H9 (cell line): Measurements from ENCODE around the gene RNLS. TPM values are rescaled to one million over a fixed set of nuclear protein-coding genes. Genes with fewer than 3 reads are reported as not detected.

Source experiments
- DNase-seq: peaks from one replicate; pipeline ENCODE4 v3.0.0-alpha.2; 2017
- H2AFZ ChIP-seq: one replicate; pipeline ENCODE4 v1.6.1; 2013; ENCODE audit warnings: mild to moderate bottlenecking, low read length, control low read depth, moderate library complexity
- H2AK5ac ChIP-seq: 2 replicates; pipeline ENCODE4 v1.6.1; 2013; ENCODE audit warnings: low read length, control low read depth, mixed read lengths; ENCODE audit not compliant: insufficient read length
- H2BK120ac ChIP-seq: one replicate; pipeline ENCODE4 v1.6.1; 2013; ENCODE audit warnings: low read depth, mild to moderate bottlenecking, low read length, control low read depth, inconsistent platforms; ENCODE audit not compliant: poor library complexity, severe bottlenecking
- H2BK12ac ChIP-seq: 2 replicates; pipeline ENCODE4 v1.6.1; 2013; ENCODE audit warnings: low read length, control low read depth, mixed read lengths, low read depth; ENCODE audit not compliant: insufficient read length
- H2BK15ac ChIP-seq: 2 replicates; pipeline ENCODE4 v1.6.1; 2013; ENCODE audit warnings: low read depth, low read length, control low read depth
- H2BK20ac ChIP-seq: one replicate; pipeline ENCODE4 v1.6.1; 2013; ENCODE audit warnings: low read depth, mild to moderate bottlenecking, low read length, control low read depth, inconsistent platforms; ENCODE audit not compliant: poor library complexity, severe bottlenecking
- H2BK5ac ChIP-seq: 2 replicates; pipeline ENCODE4 v1.6.1; 2013; ENCODE audit warnings: low read length, control low read depth, mixed read lengths; ENCODE audit not compliant: insufficient read length
- H3K14ac ChIP-seq: 2 replicates; pipeline ENCODE4 v1.6.1; 2013; ENCODE audit warnings: low read length, control low read depth; ENCODE audit not compliant: insufficient read depth
- H3K18ac ChIP-seq: 2 replicates; pipeline ENCODE4 v1.6.1; 2013; ENCODE audit warnings: low read depth, mild to moderate bottlenecking, mixed read lengths, low read length, control low read depth; ENCODE audit not compliant: insufficient read length
- H3K23ac ChIP-seq: 2 replicates; pipeline ENCODE4 v1.6.1; 2013; ENCODE audit warnings: low read length, control low read depth, mixed read lengths, low read depth; ENCODE audit not compliant: insufficient read length
- H3K23me2 ChIP-seq: 2 replicates; pipeline ENCODE4 v1.6.1; 2013; ENCODE audit warnings: low read depth, mild to moderate bottlenecking, mixed read lengths, low read length, control low read depth; ENCODE audit not compliant: insufficient read length, poor library complexity, severe bottlenecking
- H3K27ac ChIP-seq: 2 replicates; pipeline ENCODE4 v1.5.1; 2013; ENCODE audit warnings: low read length, control low read depth, mixed read lengths, low read depth; ENCODE audit not compliant: insufficient read length
- H3K27me3 ChIP-seq: 2 replicates; pipeline ENCODE4 v1.6.1; 2013; ENCODE audit warnings: low read length, control low read depth, inconsistent platforms; ENCODE audit not compliant: insufficient read depth
- H3K4ac ChIP-seq: 2 replicates; pipeline ENCODE4 v1.6.1; 2013; ENCODE audit warnings: low read depth, mild to moderate bottlenecking, control low read depth, inconsistent platforms, low read length, moderate library complexity
- H3K4me1 ChIP-seq: 2 replicates; pipeline ENCODE4 v1.6.1; 2013; ENCODE audit warnings: low read length, control low read depth, inconsistent platforms; ENCODE audit not compliant: insufficient read depth
- H3K4me2 ChIP-seq: 2 replicates; pipeline ENCODE4 v1.6.1; 2013; ENCODE audit warnings: low read length, control low read depth, mixed read lengths; ENCODE audit not compliant: insufficient read length, insufficient read depth
- H3K56ac ChIP-seq: 2 replicates; pipeline ENCODE4 v1.6.1; 2013; ENCODE audit warnings: low read depth, mild to moderate bottlenecking, mixed read lengths, low read length, control low read depth; ENCODE audit not compliant: insufficient read length
- H3K79me1 ChIP-seq: 2 replicates; pipeline ENCODE4 v1.6.1; 2013; ENCODE audit warnings: low read depth, mild to moderate bottlenecking, moderate library complexity, low read length, control low read depth, inconsistent platforms; ENCODE audit not compliant: insufficient read depth, poor library complexity, severe bottlenecking
- H3K79me2 ChIP-seq: 2 replicates; pipeline ENCODE4 v1.6.1; 2013; ENCODE audit warnings: low read length, control low read depth, inconsistent platforms; ENCODE audit not compliant: insufficient read depth
- H3K9ac ChIP-seq: 2 replicates; pipeline ENCODE4 v1.6.1; 2013; ENCODE audit warnings: low read length, control low read depth, mixed read lengths; ENCODE audit not compliant: insufficient read length; ENCODE audit errors: extremely low read depth
- H3K9me3 ChIP-seq: one replicate; pipeline ENCODE4 v1.6.1; 2013; ENCODE audit warnings: low read depth, low read length, inconsistent platforms; ENCODE audit not compliant: control insufficient read depth
- H3T11ph ChIP-seq: one replicate; pipeline ENCODE4 v1.6.1; 2013; ENCODE audit warnings: mild to moderate bottlenecking, low read length, control low read depth, inconsistent platforms
- H4K20me1 ChIP-seq: one replicate; pipeline ENCODE4 v1.6.1; 2013; ENCODE audit not compliant: control insufficient read depth, insufficient read length, insufficient read depth
- H4K5ac ChIP-seq: 2 replicates; pipeline ENCODE4 v1.6.1; 2013; ENCODE audit warnings: low read depth, mild to moderate bottlenecking, mixed read lengths, low read length, control low read depth; ENCODE audit not compliant: insufficient read length
- H4K8ac ChIP-seq: replicated peaks from 2 replicates; pipeline ENCODE4 v1.6.1; 2013; ENCODE audit warnings: low read length, control low read depth, mixed read lengths, low read depth; ENCODE audit not compliant: insufficient read length
- H4K91ac ChIP-seq: 2 replicates; pipeline ENCODE4 v1.6.1; 2013; ENCODE audit warnings: low read depth, mild to moderate bottlenecking, moderate library complexity, mixed read lengths, low read length, control low read depth; ENCODE audit not compliant: insufficient read length
- H3K27ac Mint-ChIP-seq, 3 experiments: 2 replicates in 2 of 3; 3 replicates in 1 of 3; pipeline ENCODE4 v1.8.0; 2020 to 2021; ENCODE audit warnings: mixed read lengths in 3 of 3, mild to moderate bottlenecking in 1 of 3, moderate library complexity in 1 of 3
- H3K27me3 Mint-ChIP-seq: 2 replicates; pipeline ENCODE4 v1.8.0; 2021; ENCODE audit warnings: low read depth, mild to moderate bottlenecking, moderate library complexity, mixed read lengths
- H3K36me3 Mint-ChIP-seq, 3 experiments: 2 replicates in 2 of 3; 3 replicates in 1 of 3; pipeline ENCODE4 v1.8.0; 2020 to 2021; ENCODE audit warnings: low read depth in 3 of 3, mixed read lengths in 3 of 3; ENCODE audit not compliant: insufficient read depth in 1 of 3
- H3K4me1 Mint-ChIP-seq, 2 experiments: 2 replicates each; pipeline ENCODE4 v1.8.0; 2020; ENCODE audit warnings: mixed read lengths in 2 of 2
- H3K4me3 Mint-ChIP-seq, 2 experiments: 2 replicates in 1 of 2; 3 replicates in 1 of 2; pipeline ENCODE4 v1.8.0; 2020 to 2021; ENCODE audit warnings: mild to moderate bottlenecking in 2 of 2, mixed read lengths in 2 of 2, moderate library complexity in 1 of 2
- H3K9me3 Mint-ChIP-seq, 2 experiments: 2 replicates in 1 of 2; 3 replicates in 1 of 2; pipeline ENCODE4 v1.8.0; 2020; ENCODE audit warnings: mild to moderate bottlenecking in 2 of 2, mixed read lengths in 2 of 2, moderate library complexity in 1 of 2
- WGBS: extraction: QIAGEN DNeasy Blood & Tissue Kit; methylation state at CpG from one replicate; pipeline ENCODE4 v1.1.7; 2013; ENCODE audit warnings: missing lambda C conversion rate, low lambda C conversion rate, mixed read lengths; ENCODE audit not compliant: insufficient read length; ENCODE audit errors: extremely low coverage; 5-methylcytosine and 5-hydroxymethylcytosine counted together
- total RNA-seq: library from RNA; stranded (reverse); gene quantifications from 2 replicates; pipeline ENCODE4 v1.2.1, GENCODE V29; 2021
- TF ChIP-seq, protein P1 (sequence below): fragments of 200-600 bp; sonication (generic); conservative IDR thresholded peaks from 3 replicates; pipeline ENCODE4 v1.8.0; 2021; ENCODE audit warnings: antibody characterized with exemption, mild to moderate bottlenecking

RNLS gene
- total RNA-seq, 1 experiment from 2014 or later = 7.5 TPM

DNA sequence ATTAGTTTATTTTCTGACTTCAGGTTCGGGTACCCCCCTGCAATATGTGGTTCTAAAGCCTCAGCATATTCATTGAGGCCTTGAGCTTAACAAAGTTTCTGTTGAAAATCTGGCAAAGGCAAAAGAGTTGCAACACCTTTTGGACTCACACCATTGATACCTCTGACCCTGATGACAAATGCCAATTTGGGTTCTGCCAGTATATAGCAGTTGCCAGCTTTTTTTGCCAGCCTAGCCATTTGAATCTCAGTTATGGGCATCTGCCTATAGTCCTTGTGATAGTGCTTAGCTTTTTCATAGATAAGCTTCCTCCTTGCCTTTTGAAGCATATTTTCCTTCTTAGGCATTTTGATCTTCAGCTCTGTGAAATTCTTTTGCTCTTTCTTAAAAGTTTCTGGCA is 35.4 kb upstream of the RNLS start:
- H2AFZ ChIP-seq = no peak overlapping the region
- H3K23me2 ChIP-seq = no peaks in the 10 kb centered on the region
- H3K9me3 ChIP-seq = no peaks in the 10 kb centered on the region
- no peaks in the 10 kb centered on the region for H3K4me1 ChIP-seq
- DNase-seq = no peak
- no peak overlapping the region for H3K4me2 ChIP-seq
- H4K8ac ChIP-seq = no peak overlapping the region
- no peak overlapping the region for H3K4ac ChIP-seq
- no peaks in the 10 kb centered on the region for H4K20me1 ChIP-seq
- H3K27ac ChIP-seq = no peak overlapping the region
- H3K56ac ChIP-seq = no peak overlapping the region
- H2BK12ac ChIP-seq = no peak overlapping the region
- H3K27me3 ChIP-seq = no peaks in the 10 kb centered on the region
- H2BK15ac ChIP-seq = no peak overlapping the region
- Mint-ChIP-seq H3K27me3 (no peaks in the 10 kb centered on the region), H3K27ac (no peak overlapping the region), H3K4me1 (no peaks in the 10 kb centered on the region), H3K36me3 (no peaks in the 10 kb centered on the region), H3K4me3 (no peak overlapping the region), H3K9me3 (no peaks in the 10 kb centered on the region; a peak in 1 of 5 replicates)
- H4K91ac ChIP-seq = no peak overlapping the region
- no peak overlapping the region for H3K18ac ChIP-seq
- H3K14ac ChIP-seq = no peak overlapping the region
- TF ChIP-seq, protein P1, sequence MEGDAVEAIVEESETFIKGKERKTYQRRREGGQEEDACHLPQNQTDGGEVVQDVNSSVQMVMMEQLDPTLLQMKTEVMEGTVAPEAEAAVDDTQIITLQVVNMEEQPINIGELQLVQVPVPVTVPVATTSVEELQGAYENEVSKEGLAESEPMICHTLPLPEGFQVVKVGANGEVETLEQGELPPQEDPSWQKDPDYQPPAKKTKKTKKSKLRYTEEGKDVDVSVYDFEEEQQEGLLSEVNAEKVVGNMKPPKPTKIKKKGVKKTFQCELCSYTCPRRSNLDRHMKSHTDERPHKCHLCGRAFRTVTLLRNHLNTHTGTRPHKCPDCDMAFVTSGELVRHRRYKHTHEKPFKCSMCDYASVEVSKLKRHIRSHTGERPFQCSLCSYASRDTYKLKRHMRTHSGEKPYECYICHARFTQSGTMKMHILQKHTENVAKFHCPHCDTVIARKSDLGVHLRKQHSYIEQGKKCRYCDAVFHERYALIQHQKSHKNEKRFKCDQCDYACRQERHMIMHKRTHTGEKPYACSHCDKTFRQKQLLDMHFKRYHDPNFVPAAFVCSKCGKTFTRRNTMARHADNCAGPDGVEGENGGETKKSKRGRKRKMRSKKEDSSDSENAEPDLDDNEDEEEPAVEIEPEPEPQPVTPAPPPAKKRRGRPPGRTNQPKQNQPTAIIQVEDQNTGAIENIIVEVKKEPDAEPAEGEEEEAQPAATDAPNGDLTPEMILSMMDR = no peak
- H3K79me2 ChIP-seq = no peaks in the 10 kb centered on the region
- no CpG with 5 or more reads among the region's 1 CpG for WGBS
- H4K5ac ChIP-seq = no peak overlapping the region
- no peak overlapping the region for H2BK20ac ChIP-seq
- H2BK120ac ChIP-seq = no peak overlapping the region
- no peak overlapping the region for H2BK5ac ChIP-seq
- no peak overlapping the region for H3K23ac ChIP-seq
- H3K9ac ChIP-seq = no peak overlapping the region
- no peaks in the 10 kb centered on the region for H3K79me1 ChIP-seq
- H3T11ph ChIP-seq = no peak overlapping the region
- H2AK5ac ChIP-seq = no peak overlapping the region
